ENCODE measurements around the gene GDF7. TPM values are rescaled to one million over a fixed set of nuclear protein-coding genes. Genes with fewer than 3 reads are reported as not detected.

The GDF7 gene
- total RNA-seq (ENCODE audit: low replicate concordance) = 0.31 and 24.3 TPM in 2 replicates
- long read RNA-seq, partial matches to known transcripts = 0 of 2 reads
- long read RNA-seq, other reads (novel, unspliced or antisense) = 2 of 2 reads

DNA sequence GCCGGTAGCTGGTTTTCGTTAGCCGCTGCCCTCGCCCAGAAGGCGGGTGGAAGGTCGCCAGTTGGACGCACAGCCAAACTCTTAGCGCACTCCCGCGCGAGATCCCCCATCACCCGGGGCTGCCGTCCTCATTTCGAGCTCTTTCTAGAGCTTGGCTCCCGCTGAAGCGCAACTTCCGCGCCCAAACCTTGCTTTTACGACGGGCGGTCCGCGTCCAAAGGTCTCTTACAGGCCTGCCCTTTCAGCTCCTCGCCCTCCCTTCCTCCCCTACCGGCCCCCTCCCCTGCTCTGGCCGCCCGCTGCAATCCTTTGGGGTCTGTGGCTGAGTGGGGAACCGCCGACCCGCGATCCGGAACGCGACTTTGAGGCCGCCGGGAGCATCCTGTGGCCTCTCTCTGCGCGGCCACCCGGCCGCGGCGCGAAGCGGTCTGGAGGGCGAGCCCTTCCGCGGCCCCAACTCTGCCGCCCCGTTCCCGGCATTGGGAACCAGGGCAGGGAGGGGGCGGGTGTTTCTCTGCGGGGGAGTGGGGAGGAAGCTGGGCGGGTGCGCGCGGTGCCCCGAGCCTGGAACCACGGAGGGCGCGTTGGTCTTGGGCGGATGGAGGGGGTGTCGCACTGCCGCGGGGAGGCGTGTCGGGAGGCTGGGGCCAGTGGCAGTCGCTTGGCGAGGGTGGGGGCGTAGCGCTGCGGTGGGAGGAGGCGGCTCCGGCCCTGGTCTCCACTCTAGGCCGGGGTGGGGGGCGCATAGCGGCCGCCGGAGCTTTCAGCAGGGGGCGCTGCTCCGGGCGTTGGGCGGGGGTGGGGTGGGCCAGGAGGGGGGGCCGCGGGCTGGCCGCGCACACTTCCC lies at the start of gene GDF7:
Gene GDF7 (plus strand): TSS at position 841 of the 847 bp plus-strand sequence. CDS start 96 bp downstream, outside the sequence.
- Mint-ChIP-seq H3K4me3 (peak within 1 kb of the TSS; percentile 85), H3K36me3 (no peaks in the 10 kb centered on the region), H3K27me3 (peaks cover 90% of the 10 kb centered on the region), H3K27ac (peak within 1 kb of the TSS; percentile 66), H3K9me3 (no peaks in the 10 kb centered on the region), H3K4me1 (ENCODE audit: unreplicated experiment) (peaks cover 4% of the 10 kb centered on the region)
- TF ChIP-seq, protein P1, sequence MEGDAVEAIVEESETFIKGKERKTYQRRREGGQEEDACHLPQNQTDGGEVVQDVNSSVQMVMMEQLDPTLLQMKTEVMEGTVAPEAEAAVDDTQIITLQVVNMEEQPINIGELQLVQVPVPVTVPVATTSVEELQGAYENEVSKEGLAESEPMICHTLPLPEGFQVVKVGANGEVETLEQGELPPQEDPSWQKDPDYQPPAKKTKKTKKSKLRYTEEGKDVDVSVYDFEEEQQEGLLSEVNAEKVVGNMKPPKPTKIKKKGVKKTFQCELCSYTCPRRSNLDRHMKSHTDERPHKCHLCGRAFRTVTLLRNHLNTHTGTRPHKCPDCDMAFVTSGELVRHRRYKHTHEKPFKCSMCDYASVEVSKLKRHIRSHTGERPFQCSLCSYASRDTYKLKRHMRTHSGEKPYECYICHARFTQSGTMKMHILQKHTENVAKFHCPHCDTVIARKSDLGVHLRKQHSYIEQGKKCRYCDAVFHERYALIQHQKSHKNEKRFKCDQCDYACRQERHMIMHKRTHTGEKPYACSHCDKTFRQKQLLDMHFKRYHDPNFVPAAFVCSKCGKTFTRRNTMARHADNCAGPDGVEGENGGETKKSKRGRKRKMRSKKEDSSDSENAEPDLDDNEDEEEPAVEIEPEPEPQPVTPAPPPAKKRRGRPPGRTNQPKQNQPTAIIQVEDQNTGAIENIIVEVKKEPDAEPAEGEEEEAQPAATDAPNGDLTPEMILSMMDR (conservative IDR thresholded peaks at IDR 0.05) = peak; percentile 64
- no peak for DNase-seq (ENCODE audit: extremely low spot score, unreplicated experiment)

DNA sequence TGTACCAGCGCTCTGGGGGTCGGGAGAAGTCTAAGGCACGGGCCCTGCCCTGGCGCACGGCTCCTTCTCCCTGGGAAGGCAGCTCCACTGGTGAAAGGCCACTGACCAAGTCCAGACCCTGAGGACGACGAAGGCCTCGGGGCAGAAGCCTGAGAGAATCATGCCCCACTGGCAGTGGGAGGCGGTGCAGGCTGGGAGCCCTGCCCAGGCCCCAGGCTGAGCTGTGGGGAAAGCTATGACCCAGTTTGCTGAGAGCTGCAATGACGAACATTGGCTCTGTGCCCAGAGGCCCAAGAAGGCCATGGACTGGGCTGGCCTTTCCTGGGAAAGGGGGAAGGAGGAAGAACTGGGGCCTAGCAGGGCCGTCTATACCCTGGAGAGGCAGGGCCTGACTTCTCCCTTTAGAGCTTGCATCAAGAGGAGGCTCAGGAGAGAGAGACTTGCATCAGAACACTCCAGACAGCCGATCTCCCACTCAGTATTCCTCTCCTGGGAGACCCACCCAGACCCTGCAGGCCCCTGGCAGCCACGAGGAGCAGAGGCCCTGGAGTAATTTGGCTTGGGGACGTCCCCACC lies 49.0 kb upstream of the GDF7 start:
- peak overlapping the region; percentile 76 for H3K27ac Mint-ChIP-seq
- no peak for DNase-seq (ENCODE audit: extremely low spot score, unreplicated experiment)
- H3K4me1 Mint-ChIP-seq (ENCODE audit: unreplicated experiment) = peaks cover 35% of the 10 kb centered on the region
- TF ChIP-seq, protein P1 (conservative IDR thresholded peaks at IDR 0.05) = peak; percentile 59
- no peak overlapping the region for H3K4me3 Mint-ChIP-seq
- peaks cover 6% of the 10 kb centered on the region for H3K36me3 Mint-ChIP-seq
- no peaks in the 10 kb centered on the region for H3K27me3 Mint-ChIP-seq
- no peaks in the 10 kb centered on the region for H3K9me3 Mint-ChIP-seq

DNA sequence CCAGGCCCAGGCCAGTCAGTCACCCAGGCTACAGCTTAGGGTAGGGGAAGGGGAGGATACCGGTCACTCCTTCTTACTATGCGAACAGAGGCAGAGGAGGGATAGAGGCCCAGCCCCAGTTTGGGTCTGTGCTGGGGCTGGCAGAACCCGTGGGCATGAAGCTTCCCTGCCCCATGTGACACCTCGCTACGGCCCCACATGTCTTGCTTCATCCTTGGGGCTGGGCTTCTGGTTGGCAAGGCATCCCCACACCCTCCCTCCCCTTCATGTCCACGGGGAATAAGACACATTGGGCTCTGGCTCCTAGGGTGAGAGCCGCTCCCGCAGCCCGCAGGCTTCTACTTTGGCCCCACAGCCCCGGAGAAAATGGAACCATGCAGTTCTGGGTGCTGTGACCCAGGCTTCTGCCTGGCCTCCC lies 48.5 kb upstream of the GDF7 start:
- Mint-ChIP-seq H3K4me1 (ENCODE audit: unreplicated experiment) (peaks cover 35% of the 10 kb centered on the region), H3K27ac (peak overlapping the region; percentile 76), H3K4me3 (no peak overlapping the region), H3K9me3 (no peaks in the 10 kb centered on the region), H3K36me3 (peaks cover 6% of the 10 kb centered on the region), H3K27me3 (no peaks in the 10 kb centered on the region)
- TF ChIP-seq, protein P1 (conservative IDR thresholded peaks at IDR 0.05) = no peak
- no peak for DNase-seq (ENCODE audit: extremely low spot score, unreplicated experiment)

DNA sequence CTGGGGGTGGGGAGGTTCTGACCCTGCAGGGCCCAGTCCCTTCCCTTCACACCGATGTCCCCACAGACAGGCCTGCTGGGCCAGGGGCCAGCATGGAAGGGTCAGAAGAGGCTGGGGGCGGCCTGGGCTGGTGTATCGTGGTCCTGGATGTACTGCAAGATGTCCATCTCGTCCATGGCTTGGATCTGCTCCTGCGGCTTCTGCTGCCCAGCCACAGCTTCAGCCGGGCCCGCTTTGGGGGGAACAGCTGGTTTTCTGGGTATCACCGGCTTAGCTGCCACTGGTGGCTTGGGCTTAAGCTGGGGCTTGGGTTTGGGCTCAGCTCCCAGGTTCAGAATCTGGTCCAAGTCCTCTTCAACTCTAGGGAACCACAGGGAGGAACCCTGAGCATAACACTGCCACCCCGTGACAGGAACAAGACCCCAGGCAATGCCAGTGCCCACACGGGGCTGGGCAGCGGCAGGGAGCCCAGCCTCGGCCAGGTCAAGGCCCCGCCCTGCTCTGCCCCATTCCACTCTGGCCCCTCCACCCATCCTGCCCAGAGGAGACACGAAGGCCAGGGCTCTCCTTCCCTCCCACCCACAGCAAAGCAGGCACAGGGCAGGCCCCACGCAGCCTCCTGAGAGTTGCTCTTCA lies 47.9 kb upstream of the GDF7 start:
- TF ChIP-seq, protein P1 (conservative IDR thresholded peaks at IDR 0.05) = no peak
- H3K36me3 Mint-ChIP-seq = peaks cover 6% of the 10 kb centered on the region
- no peak for DNase-seq (ENCODE audit: extremely low spot score, unreplicated experiment)
- H3K27me3 Mint-ChIP-seq = no peaks in the 10 kb centered on the region
- no peaks in the 10 kb centered on the region for H3K9me3 Mint-ChIP-seq
- H3K4me1 Mint-ChIP-seq (ENCODE audit: unreplicated experiment) = peaks cover 30% of the 10 kb centered on the region
- H3K27ac Mint-ChIP-seq = no peak overlapping the region
- H3K4me3 Mint-ChIP-seq = no peak overlapping the region

DNA sequence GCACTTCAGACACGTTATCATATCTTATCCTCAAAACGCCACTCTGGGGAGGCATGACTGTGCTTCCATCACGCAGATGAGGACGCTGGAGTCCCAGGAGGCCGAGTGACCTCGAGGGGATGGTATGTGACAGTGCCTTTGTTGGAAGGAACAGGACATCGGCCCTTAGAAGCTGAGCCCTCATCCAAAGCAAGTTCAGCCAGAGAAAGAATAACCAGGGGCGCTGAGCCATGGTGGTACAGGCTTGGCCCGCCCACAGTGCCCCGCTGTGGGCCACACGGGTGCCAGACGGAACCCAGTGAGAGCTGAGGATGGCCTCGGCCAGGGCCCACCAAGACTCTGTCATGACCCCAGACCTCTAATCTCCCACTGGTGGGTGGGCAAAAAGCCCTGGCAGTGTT lies 47.3 kb upstream of the GDF7 start:
- H3K27me3 Mint-ChIP-seq = no peaks in the 10 kb centered on the region
- peaks cover 6% of the 10 kb centered on the region for H3K36me3 Mint-ChIP-seq
- no peaks in the 10 kb centered on the region for H3K9me3 Mint-ChIP-seq
- peaks cover 24% of the 10 kb centered on the region for H3K4me1 Mint-ChIP-seq (ENCODE audit: unreplicated experiment)
- H3K4me3 Mint-ChIP-seq = no peak overlapping the region
- no peak overlapping the region for H3K27ac Mint-ChIP-seq
- DNase-seq (ENCODE audit: extremely low spot score, unreplicated experiment) = no peak
- TF ChIP-seq, protein P1 (conservative IDR thresholded peaks at IDR 0.05) = no peak

All from type B pancreatic cell (in vitro differentiated cells).